IMR-90 (cell line): ENCODE measurements around the gene ZNF688. TPM values are rescaled to one million over a fixed set of nuclear protein-coding genes. Genes with fewer than 3 reads are reported as not detected.

Experiments
- ATAC-seq: fragments of 200-7000 bp; cut with Tn5 transposase; 2 replicates; pipeline ENCODE4 v1.9.1; 2020; ENCODE audit warnings: low read depth, mild to moderate bottlenecking, moderate library complexity
- BruUV-seq: library from RNA; stranded (reverse); fragments of 400-500 nt; replicated peaks from 2 replicates; lab custom pipeline; 2021; lab: Mats Ljungman, UMichigan
- CTCF ChIA-PET: fragments of 300-600 bp; formaldehyde crosslinking; extraction: SDS; loops from one replicate; lab custom pipeline; 2021; ENCODE audit warnings: antibody characterized with exemption; lab: Yijun Ruan, JAX
- POLR2A ChIA-PET: fragments of 300-600 bp; sonication (Branson Sonifier 250); formaldehyde crosslinking; loops from one replicate; lab custom pipeline; 2022; ENCODE audit warnings: antibody characterized with exemption; ENCODE audit not compliant: unreplicated experiment; lab: Charles Lee
- DNase-seq: peaks from one replicate; pipeline ENCODE4 v3.0.0; 2013
- H2AFZ ChIP-seq: replicated peaks from 2 replicates; pipeline ENCODE3; 2013; ENCODE audit warnings: low read length, mild to moderate bottlenecking; ENCODE audit not compliant: poor library complexity
- H2AK5ac ChIP-seq: 2 replicates; pipeline ENCODE4 v1.6.1; 2013; ENCODE audit warnings: low read depth, low read length, inconsistent platforms
- H2AK9ac ChIP-seq: replicated peaks from 2 replicates; pipeline ENCODE3; 2013; ENCODE audit warnings: mild to moderate bottlenecking, low read depth, low read length, moderate library complexity; ENCODE audit not compliant: poor library complexity
- H2BK120ac ChIP-seq: 2 replicates; pipeline ENCODE4 v1.6.1; 2013; ENCODE audit warnings: low read depth, low read length, inconsistent platforms
- H2BK15ac ChIP-seq: 3 replicates; pipeline ENCODE4 v1.6.1; 2013; ENCODE audit warnings: low read depth, low read length, inconsistent platforms
- H2BK20ac ChIP-seq: 2 replicates; pipeline ENCODE4 v1.6.1; 2013; ENCODE audit warnings: low read depth, mild to moderate bottlenecking, inconsistent platforms, low read length, moderate library complexity
- H2BK5ac ChIP-seq: 2 replicates; pipeline ENCODE4 v1.6.1; 2013; ENCODE audit warnings: mild to moderate bottlenecking, low read depth, low read length, inconsistent platforms; ENCODE audit not compliant: poor library complexity, severe bottlenecking
- H3K14ac ChIP-seq: replicated peaks from 2 replicates; pipeline ENCODE4 v1.6.1; 2013; ENCODE audit warnings: low read depth, low read length, inconsistent platforms
- H3K18ac ChIP-seq: 2 replicates; pipeline ENCODE4 v1.6.1; 2013; ENCODE audit warnings: low read depth, low read length, control low read depth
- H3K23ac ChIP-seq: 2 replicates; pipeline ENCODE4 v1.6.1; 2013; ENCODE audit warnings: low read depth, low read length, inconsistent platforms
- H3K27ac ChIP-seq: 2 replicates; pipeline ENCODE4 v1.5.1; 2013; ENCODE audit warnings: mild to moderate bottlenecking, control low read depth, low read length; ENCODE audit not compliant: insufficient read depth
- H3K27me3 ChIP-seq: 2 replicates; pipeline ENCODE4 v1.6.1; 2013; ENCODE audit warnings: low read length; ENCODE audit not compliant: control insufficient read depth, insufficient read depth
- H3K36me3 ChIP-seq: 2 replicates; pipeline ENCODE4 v1.6.1; 2013; ENCODE audit warnings: low read length, mixed read lengths; ENCODE audit not compliant: control insufficient read depth, insufficient read depth
- H3K4ac ChIP-seq: 2 replicates; pipeline ENCODE4 v1.6.1; 2013; ENCODE audit warnings: low read depth, low read length, inconsistent platforms
- H3K4me1 ChIP-seq: 2 replicates; pipeline ENCODE4 v1.6.1; 2013; ENCODE audit warnings: low read length, mixed read lengths; ENCODE audit not compliant: control insufficient read depth, insufficient read depth
- H3K4me2 ChIP-seq: 2 replicates; pipeline ENCODE4 v1.6.1; 2013; ENCODE audit warnings: low read depth, mild to moderate bottlenecking, control low read depth, low read length, moderate library complexity
- H3K4me3 ChIP-seq: 2 replicates; pipeline ENCODE4 v1.5.1; 2013; ENCODE audit warnings: low read depth, mild to moderate bottlenecking, control low read depth, low read length, moderate library complexity; ENCODE audit not compliant: insufficient read depth
- H3K56ac ChIP-seq: 2 replicates; pipeline ENCODE4 v1.6.1; 2013; ENCODE audit warnings: low read length, inconsistent platforms; ENCODE audit not compliant: insufficient read depth; ENCODE audit errors: extremely low read depth
- H3K79me1 ChIP-seq, 2 experiments: 2 replicates each; pipeline ENCODE4 v1.6.1; 2013; ENCODE audit warnings: low read length in 2 of 2, inconsistent platforms in 1 of 2, low read depth in 1 of 2
- H3K9ac ChIP-seq: 2 replicates; pipeline ENCODE4 v1.6.1; 2013; ENCODE audit warnings: low read depth, low read length, control low read depth
- H3K9me1 ChIP-seq: 2 replicates; pipeline ENCODE4 v1.6.1; 2013; ENCODE audit warnings: low read length, inconsistent platforms; ENCODE audit not compliant: insufficient read depth
- H3K9me3 ChIP-seq: 2 replicates; pipeline ENCODE4 v1.6.1; 2013; ENCODE audit warnings: low read length; ENCODE audit not compliant: control insufficient read depth, insufficient read depth
- H4K20me1 ChIP-seq: 2 replicates; pipeline ENCODE4 v1.6.1; 2013; ENCODE audit warnings: low read length, inconsistent platforms; ENCODE audit not compliant: insufficient read depth
- H4K5ac ChIP-seq: 2 replicates; pipeline ENCODE4 v1.6.1; 2013; ENCODE audit warnings: mild to moderate bottlenecking, low read depth, low read length, control low read depth
- H4K8ac ChIP-seq, 2 experiments: 2 replicates each; pipeline ENCODE4 v1.6.1; 2013; ENCODE audit warnings: low read depth in 2 of 2, low read length in 2 of 2, control low read depth in 1 of 2, inconsistent platforms in 1 of 2
- H4K91ac ChIP-seq: 2 replicates; pipeline ENCODE4 v1.6.1; 2013; ENCODE audit warnings: low read depth, low read length, inconsistent platforms; ENCODE audit not compliant: insufficient read depth
- CEBPB ChIP-seq: IDR thresholded peaks from 2 replicates; pipeline ENCODE4 v1.6.1; 2012; ENCODE audit warnings: low read depth, low read length, improper control_type of control experiment
- MAFK ChIP-seq: IDR thresholded peaks from 2 replicates; pipeline ENCODE4 v1.6.1; 2012; ENCODE audit warnings: low read depth, low read length, improper control_type of control experiment
- MAZ ChIP-seq: IDR thresholded peaks from 2 replicates; pipeline ENCODE4 v1.6.1; 2012; ENCODE audit warnings: low read depth, mild to moderate bottlenecking, low read length, improper control_type of control experiment, moderate library complexity, borderline replicate concordance
- NFE2L2 ChIP-seq: fragments of 150-350 bp; IDR thresholded peaks from 2 replicates; pipeline ENCODE4 v1.6.1; 2016; ENCODE audit warnings: low read depth, mild to moderate bottlenecking, low read length
- POLR2A ChIP-seq: IDR thresholded peaks from 2 replicates; pipeline ENCODE4 v1.6.1; 2012; ENCODE audit warnings: mild to moderate bottlenecking, low read depth, low read length
- RCOR1 ChIP-seq: IDR thresholded peaks from 2 replicates; pipeline ENCODE4 v1.6.1; 2012; ENCODE audit warnings: mild to moderate bottlenecking, low read length, improper control_type of control experiment; ENCODE audit not compliant: insufficient replicate concordance
- RFX5 ChIP-seq: IDR thresholded peaks from 2 replicates; pipeline ENCODE4 v1.8.0; 2012; ENCODE audit warnings: low read depth, mild to moderate bottlenecking, low read length, moderate library complexity
- SMC3 ChIP-seq: fragments of 150-350 bp; IDR thresholded peaks from 2 replicates; pipeline ENCODE4 v1.6.1; 2016; ENCODE audit warnings: low read depth, mild to moderate bottlenecking, antibody characterized with exemption, low read length, moderate library complexity
- WGBS, 2 experiments: methylation state at CpG; one replicate each; pipeline versions ENCODE4 v1.1.5 to v1.1.7; 2013; ENCODE audit warnings: missing lambda C conversion rate in 2 of 2; ENCODE audit not compliant: insufficient read length in 1 of 2; ENCODE audit errors: extremely low coverage in 2 of 2; 5-methylcytosine and 5-hydroxymethylcytosine counted together
- dilution Hi-C: fragments of 300-500 bp; cut with HindIII; formaldehyde crosslinking; loops from one replicate; pipeline ENCODE4 v1.14.3; 2018; ENCODE audit warnings: low sequenced_read_pairs; ENCODE audit not compliant: unreplicated experiment
- in situ Hi-C: fragments of 300-500 bp; cut with MboI; formaldehyde crosslinking; loops from 3 replicates; pipeline ENCODE4 v1.14.3; 2019; ENCODE audit warnings: low sequenced_read_pairs, inconsistent platforms, mixed read lengths
- intact Hi-C: fragments of 100-400 bp; cut with micrococcal nuclease; formaldehyde crosslinking; loops from 2 replicates; pipeline ENCODE4 v1.10.0; 2022
- polyA plus RNA-seq, 3 experiments: library from polyadenylated mRNA; depleted of rRNA; stranded (reverse); fragments of >200 nt; gene quantifications; 2 replicates each; pipeline ENCODE4 v1.2.3, GENCODE V29; 2012; ENCODE audit warnings: low replicate concordance in 1 of 3
- total RNA-seq: library from RNA; depleted of rRNA; stranded (reverse); fragments of >200 nt; gene quantifications from 2 replicates; pipeline ENCODE4 v1.2.3, GENCODE V29; 2012
- TF ChIP-seq, protein P1 (sequence below): fragments of 150-350 bp; IDR thresholded peaks from 2 replicates; pipeline ENCODE4 v1.6.1; 2017; ENCODE audit warnings: mild to moderate bottlenecking, antibody characterized with exemption, low read length, low read depth
- TF ChIP-seq, protein P2 (sequence below): fragments of 150-350 bp; IDR thresholded peaks from 2 replicates; pipeline ENCODE4 v1.6.1; 2016; ENCODE audit warnings: low read depth, mild to moderate bottlenecking, low read length, moderate library complexity, borderline replicate concordance

ZNF688 gene
- total and polyA plus RNA-seq, 2 of the 4 experiments (the other 2 are of a cell fraction) = 1.8 to 3.7 TPM

- TF ChIP-seq MAZ = no peak
Measured at GRCh38 chr16:30521873-30522641, 49.5 kb downstream of the ZNF688 start (continued).

GRCh38 chr16:30521476-30521872, 50.0 kb downstream of the ZNF688 start:
- H4K5ac ChIP-seq = no peak overlapping the region
- ChIA-PET POLR2A (no interaction called here), CTCF (interaction anchor here (0.6 kb wide), 1 partner anchor 77 kb away, joined by 5 read pairs; no protein-coding TSS in a partner anchor)
- ATAC-seq (no peak), DNase-seq (no peak)
- H4K91ac ChIP-seq = no peak overlapping the region
- no peak overlapping the region for H3K27ac ChIP-seq
- H4K20me1 ChIP-seq = no peaks in the 10 kb centered on the region; the same call in 1 of the 2 replicates
- no peak overlapping the region for H3K4ac ChIP-seq
- peaks cover 5 to 6% of the 10 kb centered on the region in 2 experiments; a peak in 3 of 4 replicates for H3K79me1 ChIP-seq
- H2BK20ac ChIP-seq = no peak overlapping the region
- H2BK5ac ChIP-seq = no peak overlapping the region
- H2AK5ac ChIP-seq = no peak overlapping the region
- H2BK15ac ChIP-seq = no peak overlapping the region
- peak overlapping the region; percentile 33 for H2AFZ ChIP-seq
- dilution Hi-C loops = no loop called here
- no peak overlapping the region for H3K14ac ChIP-seq
- no peak overlapping the region for H3K56ac ChIP-seq
- H3K18ac ChIP-seq = no peak overlapping the region
- peaks cover 10% of the 10 kb centered on the region; the same call in 1 of the 2 replicates for H3K27me3 ChIP-seq
- no peaks in the 10 kb centered on the region; the same call in 1 of the 2 replicates for H3K9me1 ChIP-seq
- no peaks in the 10 kb centered on the region for H3K9me3 ChIP-seq
- H3K4me2 ChIP-seq = no peak overlapping the region
- H3K23ac ChIP-seq = no peak overlapping the region
- H2AK9ac ChIP-seq = no peak overlapping the region
- no TSS peak for BruUV-seq
- TF ChIP-seq CEBPB (no peak), NFE2L2 (no peak), MAFK (no peak), SMC3 (no peak), RCOR1 (no peak), POLR2A (no peak), RFX5 (no peak)
- TF ChIP-seq, protein P1, sequence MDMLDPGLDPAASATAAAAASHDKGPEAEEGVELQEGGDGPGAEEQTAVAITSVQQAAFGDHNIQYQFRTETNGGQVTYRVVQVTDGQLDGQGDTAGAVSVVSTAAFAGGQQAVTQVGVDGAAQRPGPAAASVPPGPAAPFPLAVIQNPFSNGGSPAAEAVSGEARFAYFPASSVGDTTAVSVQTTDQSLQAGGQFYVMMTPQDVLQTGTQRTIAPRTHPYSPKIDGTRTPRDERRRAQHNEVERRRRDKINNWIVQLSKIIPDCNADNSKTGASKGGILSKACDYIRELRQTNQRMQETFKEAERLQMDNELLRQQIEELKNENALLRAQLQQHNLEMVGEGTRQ = no peak
- TF ChIP-seq, protein P2, sequence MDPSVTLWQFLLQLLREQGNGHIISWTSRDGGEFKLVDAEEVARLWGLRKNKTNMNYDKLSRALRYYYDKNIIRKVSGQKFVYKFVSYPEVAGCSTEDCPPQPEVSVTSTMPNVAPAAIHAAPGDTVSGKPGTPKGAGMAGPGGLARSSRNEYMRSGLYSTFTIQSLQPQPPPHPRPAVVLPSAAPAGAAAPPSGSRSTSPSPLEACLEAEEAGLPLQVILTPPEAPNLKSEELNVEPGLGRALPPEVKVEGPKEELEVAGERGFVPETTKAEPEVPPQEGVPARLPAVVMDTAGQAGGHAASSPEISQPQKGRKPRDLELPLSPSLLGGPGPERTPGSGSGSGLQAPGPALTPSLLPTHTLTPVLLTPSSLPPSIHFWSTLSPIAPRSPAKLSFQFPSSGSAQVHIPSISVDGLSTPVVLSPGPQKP = no peak
- intact Hi-C loops = no loop called here
- no peak overlapping the region for H3K9ac ChIP-seq
- no peak overlapping the region for H3K4me3 ChIP-seq
- peaks cover 9% of the 10 kb centered on the region; the same call in 1 of the 2 replicates for H3K36me3 ChIP-seq
- 88% methylated on average over 5 of the region's 7 CpGs; no CpG with 5 or more reads in 1 of the 2 experiments for WGBS, 2 experiments
- no peak overlapping the region for H2BK120ac ChIP-seq
- in situ Hi-C loops = no loop called here
- no peaks in the 10 kb centered on the region for H3K4me1 ChIP-seq
- H4K8ac ChIP-seq = no peak overlapping the region
